Activated CD4-positive, alpha-beta T cell treated with anti-CD3 and anti-CD28 coated beads for 4 hours (primary cell): ENCODE measurements around the gene ZNF66.
"Not testable (repeated sequence)": the region's sequence is repeated elsewhere in the genome, so short reads cannot be mapped to it uniquely, and the experiment has no call there.

Source experiments
- DNase-seq, 2 donors: peaks; one replicate each; pipeline ENCODE4 v3.0.0-alpha.2; 2020

Gene ZNF66

DNA sequence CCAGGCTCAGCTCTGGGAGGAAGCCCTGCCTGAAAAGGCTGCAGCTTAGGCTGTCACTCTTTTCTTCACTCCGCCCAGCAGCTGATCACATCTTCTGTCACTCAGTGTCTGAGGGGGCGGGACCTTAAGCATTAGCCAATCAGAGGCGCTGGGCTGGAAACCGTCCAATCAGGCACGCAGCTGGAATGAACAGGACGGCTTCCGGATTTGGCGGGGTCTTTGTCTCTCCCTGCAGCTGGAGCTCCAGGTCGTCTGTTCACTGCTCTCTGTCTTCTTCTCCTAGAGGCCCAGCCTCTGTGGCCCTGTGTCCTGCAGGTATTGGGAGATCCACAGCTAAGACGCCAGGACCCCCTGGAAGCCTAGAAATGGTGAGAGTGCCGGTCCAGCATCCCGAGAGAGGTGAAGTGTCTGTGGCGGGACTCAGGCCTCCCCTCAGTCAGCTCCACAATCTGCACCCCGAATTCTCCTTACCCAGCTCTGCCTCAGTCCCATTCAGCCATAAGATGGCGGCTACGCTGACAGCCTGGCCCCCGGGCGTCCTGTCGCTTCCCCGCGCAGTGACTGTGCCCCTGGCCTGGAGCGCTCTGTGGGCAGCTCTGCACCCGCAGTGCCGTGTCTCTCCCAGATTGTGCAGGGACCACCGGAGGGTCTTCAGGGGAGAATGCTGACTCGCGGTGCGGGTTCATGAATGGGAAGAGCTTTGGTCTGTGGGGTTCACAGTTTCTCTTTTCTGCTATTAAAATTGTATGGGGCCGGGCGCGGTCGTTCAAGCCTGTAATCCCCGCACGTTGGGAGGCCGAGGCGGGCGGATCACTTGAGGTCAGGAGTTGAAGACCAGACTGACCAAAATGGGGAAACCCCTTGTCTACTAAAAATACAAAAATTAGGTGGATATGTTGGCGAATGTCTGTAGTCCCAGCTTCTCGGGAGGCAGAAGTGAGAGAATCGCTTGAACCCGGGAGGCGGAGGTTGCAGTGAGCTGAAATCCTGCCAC is at the start of gene ZNF66:
Gene ZNF66 (plus strand): TSS at position 222 of the 994 bp plus-strand sequence. CDS start 144 bp downstream, at position 366.
- peak; percentile 92 to 95 for DNase-seq

DNA sequence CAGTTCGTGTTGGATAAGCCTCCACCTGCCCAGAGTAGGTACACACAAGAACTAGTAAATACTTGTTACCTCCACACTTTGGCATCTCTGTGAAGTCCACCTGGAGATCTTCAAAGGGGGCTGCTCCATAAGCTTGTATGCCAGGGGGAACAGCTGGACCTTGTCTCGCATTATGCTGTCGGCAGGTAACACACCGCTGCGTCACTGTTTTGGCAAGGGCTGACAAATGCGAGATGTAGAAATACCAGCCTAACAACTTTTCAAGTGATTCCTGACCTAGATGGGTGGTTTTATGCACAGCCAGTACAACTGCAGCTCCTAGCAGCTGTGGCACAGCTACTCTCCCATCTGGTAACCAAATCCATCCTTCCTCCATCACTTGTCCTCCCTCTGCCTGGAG is 25.9 kb upstream of the ZNF66 start:
- not testable (repeated sequence) for DNase-seq

DNA sequence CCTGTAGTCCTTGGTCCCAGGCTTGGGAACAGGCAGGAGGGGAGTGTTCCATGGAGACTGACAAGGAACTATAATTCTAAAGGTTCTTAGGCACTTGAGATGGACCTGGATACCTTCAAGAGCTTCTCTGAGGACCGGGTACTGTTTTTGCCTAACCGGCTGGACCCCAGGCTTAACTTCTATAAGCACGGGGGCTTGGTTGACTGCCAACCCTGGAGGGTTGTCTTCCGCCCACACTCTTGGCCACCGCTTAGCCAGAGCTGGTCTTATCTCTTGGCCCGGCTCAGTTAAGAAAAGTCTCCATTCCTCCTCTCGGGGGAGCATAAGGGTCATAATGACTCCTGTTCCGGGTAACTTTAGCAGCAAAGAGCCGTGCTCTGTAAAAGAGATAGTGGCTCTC is 23.8 kb upstream of the ZNF66 start:
- DNase-seq, result not testable (repeated sequence)

DNA sequence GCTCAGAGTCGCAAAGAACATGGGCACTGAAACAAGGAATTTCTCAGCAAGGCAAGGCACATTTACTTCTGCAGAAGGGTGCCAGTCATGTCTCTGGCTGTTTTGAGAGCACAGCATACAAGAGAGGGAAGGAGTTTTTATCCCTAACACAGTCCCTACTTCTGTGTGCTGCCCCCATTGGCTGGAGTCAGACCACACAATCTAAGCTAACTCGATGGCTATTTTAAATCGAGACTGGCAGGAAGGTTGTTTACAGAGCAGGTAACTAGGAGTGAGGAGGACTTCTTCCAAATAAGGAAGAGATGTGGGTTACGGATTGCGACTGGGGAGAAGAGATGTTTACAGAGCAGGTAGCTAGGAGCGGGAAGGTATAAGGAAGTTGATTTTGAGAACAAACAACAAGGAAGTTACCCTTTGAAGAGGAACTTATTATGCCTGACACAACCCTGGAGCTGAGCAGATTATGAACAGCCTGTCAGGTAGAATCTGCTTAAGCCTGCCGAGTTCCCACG is 6.8 kb upstream of the ZNF66 start:
- not testable (repeated sequence) for DNase-seq

DNA sequence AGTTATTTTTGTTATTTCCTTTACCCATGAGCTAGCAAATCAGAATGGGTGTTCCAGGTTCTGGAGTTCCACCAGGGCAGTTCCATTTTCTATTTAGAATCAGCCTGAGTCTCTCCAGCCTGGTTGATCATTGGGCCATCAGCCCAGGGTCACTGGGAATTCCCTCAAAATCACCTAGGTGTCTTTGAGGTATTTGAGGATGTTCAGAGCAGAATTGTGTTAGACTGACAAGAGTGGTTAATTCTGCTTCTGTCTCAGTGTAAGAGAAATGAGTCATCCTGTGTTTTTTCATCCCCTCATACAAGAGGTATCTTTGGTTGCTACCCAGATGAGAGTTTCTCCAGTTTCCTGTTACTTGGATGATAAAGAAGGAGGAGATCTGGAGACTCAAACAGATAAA is 11.7 kb downstream of the ZNF66 start:
- no peak for DNase-seq

DNA sequence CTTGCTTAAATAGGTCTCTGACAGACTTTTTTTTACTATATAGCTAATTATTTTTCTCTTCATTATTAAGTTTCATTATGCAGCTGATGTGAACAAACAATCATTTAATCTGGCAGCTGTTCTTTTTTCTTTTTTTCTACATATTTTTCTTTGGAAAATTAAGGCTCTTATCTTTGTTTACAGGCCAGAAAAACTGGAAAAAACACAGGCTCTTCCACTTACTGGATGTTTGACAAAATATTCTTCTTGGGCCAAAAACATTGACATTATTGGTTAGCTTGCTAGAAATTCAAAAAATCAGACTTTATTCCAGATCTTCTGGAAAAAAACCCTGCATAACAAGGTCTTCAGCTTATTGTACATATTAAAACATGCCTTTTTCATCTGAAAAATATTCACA is 15.7 kb downstream of the ZNF66 start:
- no peak for DNase-seq

DNA sequence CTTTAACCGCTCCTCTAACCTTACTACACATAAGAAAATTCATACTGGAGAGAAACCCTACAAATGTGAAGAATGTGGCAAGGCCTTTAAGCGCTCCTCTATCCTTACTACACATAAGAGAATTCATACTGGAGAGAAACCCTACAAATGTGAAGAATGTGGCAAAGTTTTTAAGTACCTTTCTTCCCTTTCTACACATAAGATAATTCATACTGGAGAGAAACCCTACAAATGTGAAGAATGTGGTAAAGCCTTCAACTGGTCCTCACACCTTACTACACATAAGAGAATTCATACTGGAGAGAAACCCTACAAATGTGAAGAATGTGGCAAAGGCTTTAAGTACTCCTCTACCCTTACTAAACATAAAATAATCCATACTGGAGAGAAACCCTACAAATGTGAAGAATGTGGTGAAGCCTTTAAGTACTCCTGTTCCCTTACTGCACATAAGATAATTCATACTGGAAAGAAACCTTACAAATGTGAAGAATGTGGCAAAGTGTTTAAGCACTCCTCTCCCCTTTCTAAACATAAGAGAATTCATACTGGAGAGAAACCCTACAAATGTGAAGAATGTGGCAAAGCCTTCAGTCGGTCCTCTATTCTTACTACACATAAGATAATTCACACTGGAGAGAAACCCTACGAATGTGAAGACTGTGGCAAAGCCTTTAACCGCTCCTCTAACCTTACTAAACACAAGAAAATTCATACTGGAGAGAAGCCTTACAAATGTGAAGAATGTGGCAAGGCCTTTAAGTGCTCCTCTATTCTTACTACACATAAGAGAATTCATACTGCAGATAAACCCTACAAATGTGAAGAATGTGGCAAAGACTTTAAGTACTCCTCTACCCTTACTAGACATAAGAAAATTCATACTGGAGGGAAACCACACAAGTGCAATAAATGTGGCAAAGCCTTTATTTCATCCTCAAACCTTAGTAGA is 30.5 kb downstream of the ZNF66 start:
- not testable (repeated sequence) for DNase-seq

DNA sequence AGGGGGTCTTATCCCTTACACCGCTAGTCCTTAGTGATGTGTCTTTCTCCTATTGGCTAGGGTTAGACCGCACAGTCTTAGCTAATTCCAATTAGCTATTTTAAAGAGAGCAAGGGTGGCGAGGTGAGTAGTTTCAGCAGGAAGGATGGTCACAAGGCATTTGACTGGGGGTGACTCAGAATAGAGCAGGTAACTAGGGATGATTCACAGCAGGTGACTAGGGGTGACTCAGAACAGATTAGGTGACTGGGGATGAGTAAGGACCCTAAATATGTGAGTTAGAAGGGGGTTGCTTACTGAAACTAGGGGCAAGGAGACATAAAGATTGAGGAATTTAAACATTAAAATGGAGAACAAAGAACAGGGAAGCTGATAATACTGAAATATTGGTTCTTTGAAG is 64.3 kb downstream of the ZNF66 start:
- no peak for DNase-seq
